Astrocyte of the spinal cord (primary cell): ENCODE data around the gene RHOT2.

ENCODE experiments used
- DNase-seq: peaks from one replicate; pipeline ENCODE4 v3.0.0; 2011; ENCODE audit warnings: low read depth, low spot score
- H3K4me3 ChIP-seq: 2 replicates; pipeline ENCODE4 v1.5.1; 2011; ENCODE audit warnings: low read depth, mild to moderate bottlenecking, low read length, moderate library complexity
- in situ Hi-C: cut with HindIII; loops from 2 replicates; pipeline ENCODE4 v1.10.0; 2017; ENCODE audit warnings: low sequenced_read_pairs
- TF ChIP-seq, protein P1 (sequence below): IDR thresholded peaks from 2 replicates; pipeline ENCODE4 v1.5.1; 2012; ENCODE audit warnings: low read depth, mild to moderate bottlenecking, low read length, inconsistent platforms

Gene RHOT2

DNA sequence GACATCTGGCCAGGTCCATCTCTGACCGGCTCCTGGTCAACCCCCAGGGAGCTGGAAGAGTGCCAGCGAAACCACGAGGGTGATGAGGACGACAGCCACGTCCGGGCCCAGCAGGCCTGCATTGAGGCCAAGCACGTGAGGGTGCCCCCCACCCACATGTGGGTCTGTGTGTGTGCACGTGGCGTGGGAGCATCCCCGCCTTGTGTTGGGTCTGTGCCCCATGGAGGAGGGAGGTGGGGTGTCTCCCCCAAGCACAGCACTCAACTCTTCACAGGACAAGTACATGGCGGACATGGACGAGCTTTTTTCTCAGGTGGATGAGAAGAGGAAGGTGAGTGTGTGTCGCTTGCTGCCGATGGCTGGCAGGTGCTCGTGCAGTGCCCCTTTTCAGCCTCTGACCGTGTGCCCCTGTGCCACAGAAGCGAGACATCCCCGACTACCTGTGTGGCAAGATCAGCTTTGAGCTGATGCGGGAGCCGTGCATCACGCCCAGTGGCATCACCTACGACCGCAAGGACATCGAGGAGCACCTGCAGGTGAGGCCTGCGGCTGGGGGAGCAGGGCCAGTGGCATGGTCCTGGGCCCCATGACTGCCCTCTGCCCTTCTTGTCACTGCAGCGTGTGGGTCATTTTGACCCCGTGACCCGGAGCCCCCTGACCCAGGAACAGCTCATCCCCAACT lies 14.0 kb downstream of the RHOT2 start:
- TF ChIP-seq, protein P1, sequence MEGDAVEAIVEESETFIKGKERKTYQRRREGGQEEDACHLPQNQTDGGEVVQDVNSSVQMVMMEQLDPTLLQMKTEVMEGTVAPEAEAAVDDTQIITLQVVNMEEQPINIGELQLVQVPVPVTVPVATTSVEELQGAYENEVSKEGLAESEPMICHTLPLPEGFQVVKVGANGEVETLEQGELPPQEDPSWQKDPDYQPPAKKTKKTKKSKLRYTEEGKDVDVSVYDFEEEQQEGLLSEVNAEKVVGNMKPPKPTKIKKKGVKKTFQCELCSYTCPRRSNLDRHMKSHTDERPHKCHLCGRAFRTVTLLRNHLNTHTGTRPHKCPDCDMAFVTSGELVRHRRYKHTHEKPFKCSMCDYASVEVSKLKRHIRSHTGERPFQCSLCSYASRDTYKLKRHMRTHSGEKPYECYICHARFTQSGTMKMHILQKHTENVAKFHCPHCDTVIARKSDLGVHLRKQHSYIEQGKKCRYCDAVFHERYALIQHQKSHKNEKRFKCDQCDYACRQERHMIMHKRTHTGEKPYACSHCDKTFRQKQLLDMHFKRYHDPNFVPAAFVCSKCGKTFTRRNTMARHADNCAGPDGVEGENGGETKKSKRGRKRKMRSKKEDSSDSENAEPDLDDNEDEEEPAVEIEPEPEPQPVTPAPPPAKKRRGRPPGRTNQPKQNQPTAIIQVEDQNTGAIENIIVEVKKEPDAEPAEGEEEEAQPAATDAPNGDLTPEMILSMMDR, result no peak
- in situ Hi-C loops, result no loop called here
- DNase-seq, result peak; percentile 19
- peak overlapping the region; percentile 75 for H3K4me3 ChIP-seq

DNA sequence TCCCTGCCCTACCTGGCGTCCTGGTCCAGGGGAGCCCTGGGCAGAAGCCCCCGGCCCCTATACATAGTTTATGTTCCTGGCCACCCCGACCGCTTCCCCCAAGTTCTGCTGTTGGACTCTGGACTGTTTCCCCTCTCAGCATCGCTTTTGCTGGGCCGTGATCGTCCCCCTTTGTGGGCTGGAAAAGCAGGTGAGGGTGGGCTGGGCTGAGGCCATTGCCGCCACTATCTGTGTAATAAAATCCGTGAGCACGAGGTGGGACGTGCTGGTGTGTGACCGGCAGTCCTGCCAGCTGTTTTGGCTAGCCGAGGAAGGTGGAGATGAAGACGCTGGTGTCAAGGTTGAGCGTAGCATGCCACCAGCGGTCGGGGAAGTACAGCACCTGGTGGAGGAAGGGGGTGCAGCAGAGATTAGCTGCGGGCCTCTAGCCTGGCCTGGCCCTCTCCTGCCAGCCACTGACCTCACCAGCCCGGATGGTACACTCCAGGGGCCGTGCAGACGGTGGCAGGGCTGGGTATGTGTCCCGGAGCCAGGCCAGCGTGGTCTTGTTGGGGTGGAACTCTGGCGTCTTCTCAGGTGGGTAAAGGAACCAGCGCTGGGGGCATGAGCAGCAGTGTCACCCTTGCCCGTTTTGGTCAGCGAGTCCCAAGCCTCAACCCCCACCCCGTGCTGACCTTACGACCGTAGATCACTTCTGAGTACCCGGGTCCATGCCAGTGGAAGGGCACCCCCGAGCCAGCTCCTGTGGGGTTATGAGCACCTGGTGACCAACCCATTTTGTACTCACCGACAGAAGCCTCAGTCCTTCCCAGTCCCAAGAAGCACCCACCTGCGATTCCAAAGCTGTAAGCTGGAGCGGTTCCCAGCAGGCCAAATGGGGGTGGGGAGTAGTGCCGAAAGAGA lies 14.8 kb downstream of the RHOT2 start:
- in situ Hi-C loops, result no loop called here
- TF ChIP-seq, protein P1, result no peak
- no peak for DNase-seq
- peak overlapping the region; percentile 48 for H3K4me3 ChIP-seq

DNA sequence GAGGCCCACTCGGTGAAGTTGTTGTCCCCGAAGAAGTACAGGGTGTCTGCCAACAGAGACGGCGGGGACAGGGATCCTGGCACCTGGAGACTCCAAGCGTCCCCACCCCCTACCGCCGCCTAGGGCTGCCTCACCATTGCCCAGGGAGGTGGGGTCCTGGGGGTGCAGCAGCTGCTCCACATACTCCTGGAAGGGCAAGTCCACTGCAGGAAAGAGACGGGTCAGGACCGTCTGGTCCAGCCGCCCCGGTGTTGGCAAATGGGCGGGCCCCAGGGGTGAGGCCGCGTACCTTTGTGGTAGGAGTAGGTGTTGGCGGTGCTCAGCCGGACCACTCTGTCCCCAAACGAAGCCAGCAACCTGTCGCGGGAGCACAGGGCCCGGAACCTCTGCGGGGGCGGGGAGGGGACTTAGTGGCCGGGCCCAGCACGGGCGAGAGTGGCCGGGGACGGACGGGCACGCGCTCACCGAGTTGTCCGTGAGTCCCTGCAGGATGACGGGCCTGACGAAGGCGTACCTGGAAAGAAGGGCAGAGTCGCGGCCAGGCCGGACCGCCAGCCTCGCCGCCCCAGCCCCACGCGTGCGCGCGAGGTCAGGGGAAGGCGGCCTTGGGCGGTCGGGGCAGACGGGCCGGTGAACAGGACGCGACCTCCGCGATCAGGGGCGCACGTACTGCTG lies 15.6 kb downstream of the RHOT2 start:
- no peak for DNase-seq
- TF ChIP-seq, protein P1, result no peak
- in situ Hi-C loops, result no loop called here
- H3K4me3 ChIP-seq, result peak overlapping the region; percentile 48

DNA sequence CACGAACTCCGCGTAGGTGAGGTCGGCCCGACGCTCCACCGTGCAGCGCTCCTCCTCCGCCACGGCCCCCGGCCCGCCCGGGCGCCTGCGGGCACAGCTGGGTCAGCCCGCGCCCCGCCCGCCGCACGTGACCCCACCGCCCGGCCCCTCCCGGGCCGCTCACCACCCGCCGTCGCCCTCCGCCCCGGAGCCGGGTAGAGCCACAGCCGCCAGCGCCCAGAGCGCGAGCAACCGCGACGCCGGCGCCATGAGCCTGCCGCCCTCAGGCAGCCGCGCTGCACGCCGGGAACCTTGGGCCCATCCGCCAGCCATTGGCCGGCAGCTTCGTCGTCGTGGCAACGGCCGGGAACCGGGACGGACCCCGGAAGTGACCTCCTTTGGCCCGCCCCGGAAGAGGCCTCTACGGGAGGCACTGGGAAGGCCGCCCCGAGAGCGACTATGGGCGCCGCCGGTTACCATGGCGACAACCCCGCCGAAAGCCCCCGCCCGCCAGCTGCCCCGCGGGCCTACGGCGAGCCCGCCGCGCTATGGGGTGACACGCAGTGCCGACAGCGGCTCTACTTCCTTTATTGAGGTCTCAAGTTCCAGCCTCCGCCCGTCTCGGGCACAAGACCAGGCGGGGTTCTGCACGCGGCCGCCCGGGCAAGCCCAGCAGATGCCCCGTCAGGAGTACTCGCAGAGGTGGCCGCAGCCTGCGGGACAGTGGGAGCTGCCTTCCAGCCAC lies 16.3 kb downstream of the RHOT2 start, which contains the start of gene JMJD8:
JMJD8 (minus strand) TSS at position 264 of the 724 bp plus-strand sequence; CDS start at position 249, 15 bp downstream.
- in situ Hi-C loops, result no loop called here
- peak within 1 kb of the TSS; percentile 48 for H3K4me3 ChIP-seq

DNA sequence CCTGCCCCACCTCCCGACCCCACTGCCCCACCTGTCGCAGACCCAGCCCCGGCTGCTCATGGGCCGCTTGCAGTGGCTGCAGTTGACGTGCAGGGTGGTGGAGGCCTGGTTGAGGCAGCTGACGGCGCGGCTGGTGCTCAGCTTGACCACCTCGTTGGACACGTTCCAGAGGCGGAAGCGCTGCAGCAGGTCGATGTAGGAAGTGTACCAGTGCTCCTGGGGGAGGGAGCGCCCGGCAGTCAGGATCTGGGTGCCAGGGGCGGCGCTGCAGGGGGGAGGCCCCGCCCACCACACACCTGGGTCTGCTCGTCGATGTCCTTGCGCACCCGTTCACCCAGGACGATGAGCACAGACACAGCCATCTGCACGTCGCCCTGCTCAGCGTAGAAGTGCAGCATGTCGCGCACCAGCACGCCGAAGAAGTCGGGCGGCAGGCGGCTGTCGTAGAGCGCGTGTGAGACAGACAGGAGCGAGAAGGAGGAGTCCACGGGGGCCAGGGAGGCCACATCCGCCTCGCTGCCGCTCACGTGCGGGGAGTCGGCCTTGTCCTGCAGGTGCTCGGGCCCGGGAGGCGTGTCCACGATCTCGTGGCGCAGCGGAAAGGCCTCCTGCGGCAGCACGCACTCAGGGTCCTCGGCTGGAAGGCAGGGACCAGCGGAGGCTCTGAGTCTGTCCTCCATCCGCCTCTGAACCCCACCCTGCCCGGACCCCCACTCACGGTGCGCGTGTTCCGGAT lies 17.2 kb downstream of the RHOT2 start:
- TF ChIP-seq, protein P1, result no peak
- in situ Hi-C loops, result no loop called here
- H3K4me3 ChIP-seq, result no peak overlapping the region
- no peak for DNase-seq

More for the DNA sequence above, 16.3 kb downstream of the RHOT2 start, which contains the start of gene JMJD8:
- DNase-seq, result peak; percentile 95
- TF ChIP-seq, protein P1, result no peak
